Inferior parietal cortex (tissue), 1 donor: ENCODE results near the gene DIRAS1.
"Not testable (repeated sequence)": the region's sequence is repeated elsewhere in the genome, so short reads cannot be mapped to it uniquely, and the experiment has no call there.

Experiments used
- DNase-seq: peaks from one replicate; pipeline ENCODE4 v3.0.0-alpha.2; 2016; ENCODE audit errors: extremely low spot score

DIRAS1 gene

GRCh38 chr19:2678044-2678671 is 43.0 kb downstream of the DIRAS1 start:
- DNase-seq = no peak

GRCh38 chr19:2676823-2677222 is 44.3 kb downstream of the DIRAS1 start:
- no peak for DNase-seq

GRCh38 chr19:2675892-2676291 is 45.3 kb downstream of the DIRAS1 start:
- DNase-seq = no peak

- DNase-seq = no peak
Measured at GRCh38 chr19:2670217-2670616, 51.0 kb downstream of the DIRAS1 start.

- DNase-seq = no peak
Measured at GRCh38 chr19:2668175-2668763, 52.9 kb downstream of the DIRAS1 start.

GRCh38 chr19:2667349-2667748 is 53.8 kb downstream of the DIRAS1 start:
- DNase-seq = not testable (repeated sequence)

- DNase-seq = no peak
Measured at GRCh38 chr19:2666344-2666994, 54.7 kb downstream of the DIRAS1 start.

- no peak for DNase-seq
Measured at GRCh38 chr19:2665103-2665502, 56.1 kb downstream of the DIRAS1 start.
